Measurements from ENCODE around the gene CRYGN. TPM values are rescaled to one million over a fixed set of nuclear protein-coding genes. Genes with fewer than 3 reads are reported as not detected.

CRYGN gene
- total RNA-seq, 1 experiment from 2014 or later: not detected

DNA sequence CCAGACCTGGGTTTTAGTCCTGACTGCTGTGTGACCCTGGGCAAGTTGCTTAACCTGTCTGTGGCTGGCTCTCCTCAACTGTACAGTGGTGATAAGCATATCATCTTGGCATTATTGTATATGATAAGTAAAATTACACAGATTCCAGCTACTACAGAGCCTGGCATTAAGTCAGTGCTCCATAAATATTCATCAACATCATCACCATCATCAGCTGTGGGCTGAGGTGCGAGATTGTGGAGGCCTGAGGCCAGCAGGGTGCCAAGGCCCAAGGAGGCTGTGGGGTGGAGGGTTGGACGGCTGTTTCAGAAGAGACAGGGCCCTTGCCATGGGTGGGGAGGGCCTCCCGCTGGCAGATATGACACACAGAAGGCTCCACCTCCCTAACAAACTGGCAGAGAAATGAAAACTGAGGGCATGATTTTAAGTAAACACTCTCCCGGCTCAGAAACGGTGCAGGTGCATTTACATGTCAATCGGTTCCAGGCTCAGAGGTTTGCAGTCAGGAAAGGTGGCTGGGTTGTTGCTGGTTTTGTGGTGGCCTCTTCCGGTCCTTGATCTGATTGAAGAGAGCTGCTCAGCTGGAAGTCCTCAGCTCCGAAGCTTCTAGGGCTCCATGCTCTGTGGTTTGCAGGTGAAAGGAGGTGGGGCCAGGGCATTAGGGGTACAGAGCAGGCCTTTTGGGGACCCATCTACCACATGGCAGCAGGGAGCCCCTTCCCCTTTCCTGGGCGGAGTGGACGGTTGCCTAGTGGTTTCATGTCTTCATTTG lies 10.2 kb downstream of the CRYGN start:
- in situ Hi-C loops (cut with HindIII; ENCODE audit: low sequenced_read_pairs): no loop called here
- DNase-seq (ENCODE audit: low spot score): no peak

DNA sequence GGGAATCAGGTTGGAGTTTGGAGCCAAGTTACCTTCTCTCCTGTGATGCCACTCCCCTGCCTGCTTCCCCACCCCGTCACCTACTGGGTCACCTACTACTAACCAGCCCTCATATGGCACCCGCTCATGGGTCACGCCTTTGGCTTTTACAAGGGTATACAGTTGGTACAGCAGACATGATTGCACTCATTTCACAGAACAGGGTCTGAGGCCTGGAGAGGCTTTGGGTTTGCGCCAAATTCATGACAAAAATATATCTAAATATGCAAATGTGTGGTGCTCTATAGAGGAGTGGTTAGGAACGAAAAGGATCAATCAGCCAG lies 10.7 kb downstream of the CRYGN start:
- DNase-seq (ENCODE audit: low spot score): no peak
- in situ Hi-C loops (cut with HindIII; ENCODE audit: low sequenced_read_pairs): no loop called here

DNA sequence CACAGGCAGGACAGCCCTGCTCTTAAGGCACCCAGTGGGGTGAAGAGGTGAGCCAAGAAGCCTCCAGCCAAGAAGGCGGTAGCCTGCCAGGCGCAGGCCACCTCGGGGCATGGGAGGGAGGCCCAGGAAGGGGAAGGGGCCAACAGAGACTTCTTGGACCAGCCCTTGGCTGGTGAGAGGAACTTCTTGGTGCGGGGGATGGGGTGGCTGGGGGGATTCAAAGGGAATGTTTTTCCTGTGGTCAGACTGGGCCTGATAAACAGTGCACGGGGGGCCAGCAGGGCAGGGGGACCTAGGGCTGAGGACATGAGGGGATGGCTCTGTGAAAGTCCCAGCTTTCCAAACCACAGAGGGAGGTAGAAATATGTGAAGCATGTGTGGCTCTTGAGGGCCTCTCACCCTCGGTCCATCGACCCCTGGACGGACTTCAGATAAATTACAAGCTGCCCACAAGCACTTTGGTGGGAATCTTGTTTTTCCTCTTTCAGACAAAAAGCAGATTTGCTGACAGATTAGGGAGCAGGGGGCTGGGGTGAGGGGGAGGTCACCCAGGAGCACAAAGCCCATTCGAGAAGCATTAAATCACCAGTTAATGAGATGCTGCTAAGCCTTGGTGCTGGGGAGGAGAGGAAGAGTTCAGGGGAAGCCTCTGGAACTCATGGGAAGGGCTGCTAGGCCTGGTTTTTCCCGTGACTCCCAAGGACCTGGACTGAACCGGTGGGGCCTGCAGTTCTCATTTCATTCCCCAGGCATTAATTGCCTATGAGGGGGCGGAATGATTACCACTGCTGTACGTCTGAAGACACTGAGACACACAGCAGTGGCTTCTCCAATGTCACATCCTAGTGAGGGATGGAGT lies 11.3 kb downstream of the CRYGN start:
- in situ Hi-C loops (cut with HindIII; ENCODE audit: low sequenced_read_pairs): no loop called here
- DNase-seq (ENCODE audit: low spot score): no peak

DNA sequence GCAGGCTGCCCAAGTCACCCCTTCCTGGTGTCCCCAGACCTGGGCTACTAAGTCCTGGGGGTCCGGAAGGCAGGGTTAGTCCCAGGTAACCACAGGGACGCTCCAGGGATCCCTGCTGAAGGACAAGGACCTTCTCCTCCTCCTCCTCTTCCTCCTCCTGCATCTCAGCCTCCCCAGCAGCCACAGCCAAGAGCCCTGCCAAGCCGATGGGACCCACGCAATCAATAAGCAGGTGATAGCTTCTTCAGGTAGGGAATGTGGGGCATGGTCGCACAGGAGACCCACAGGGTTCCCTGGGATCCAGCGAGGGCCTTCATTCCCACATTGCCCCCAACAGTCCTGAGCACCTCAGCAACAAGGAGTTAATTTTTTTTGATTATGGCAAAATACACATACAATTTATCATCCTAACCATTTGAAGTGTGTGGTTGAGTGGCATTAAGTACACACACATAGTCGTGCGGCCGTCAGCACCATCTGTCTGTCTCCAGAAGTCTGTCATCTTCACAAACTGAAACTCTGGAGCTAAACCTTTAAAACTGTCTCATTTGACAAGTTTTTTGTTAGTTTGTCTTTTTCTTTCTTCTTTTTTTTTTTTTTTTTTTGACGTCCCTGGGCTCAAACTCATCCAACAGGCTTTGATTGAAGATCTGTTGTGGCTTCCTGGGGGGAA lies 12.1 kb downstream of the CRYGN start:
- in situ Hi-C loops (cut with HindIII; ENCODE audit: low sequenced_read_pairs): no loop called here
- DNase-seq (ENCODE audit: low spot score): no peak

DNA sequence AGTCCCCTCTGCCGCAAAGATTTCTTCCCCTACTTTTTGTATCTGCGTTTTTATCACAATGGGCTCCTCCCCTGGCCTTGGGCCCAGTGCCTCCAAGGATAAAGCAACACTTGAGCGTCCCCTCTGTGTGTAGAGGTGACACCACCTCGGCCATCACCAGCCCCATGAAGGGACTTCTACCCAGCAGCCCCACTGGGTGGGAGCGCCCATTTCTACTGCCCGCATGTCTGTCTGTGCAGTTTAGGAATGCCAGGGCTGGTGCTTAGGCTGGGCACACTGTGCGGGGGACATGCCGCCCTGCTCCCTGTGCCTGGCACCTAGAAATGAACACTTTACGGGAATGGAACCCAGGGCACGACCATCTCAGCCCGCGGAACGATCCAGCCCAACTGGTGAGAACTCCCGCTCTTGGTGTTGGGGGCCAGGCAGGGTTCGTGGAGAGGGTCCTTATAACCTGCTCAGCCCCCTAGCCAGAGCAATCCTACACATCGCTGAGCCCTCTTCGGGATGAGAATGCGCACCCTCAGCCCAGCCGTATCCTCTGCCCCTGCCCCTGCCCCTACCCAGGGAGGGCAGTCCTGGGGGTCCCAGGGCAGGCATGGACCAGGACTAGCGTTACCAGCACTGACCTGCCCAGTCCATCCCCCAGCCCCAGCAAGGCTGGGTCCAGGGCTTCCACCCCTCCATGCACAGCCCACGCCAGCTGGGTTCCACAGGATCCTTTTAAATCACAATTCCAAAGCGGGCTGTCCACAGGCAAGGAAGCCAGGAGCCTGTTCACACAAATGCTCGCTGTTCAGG lies 12.8 kb downstream of the CRYGN start:
- in situ Hi-C loops (cut with HindIII; ENCODE audit: low sequenced_read_pairs): no loop called here
- no peak for DNase-seq (ENCODE audit: low spot score)

DNA sequence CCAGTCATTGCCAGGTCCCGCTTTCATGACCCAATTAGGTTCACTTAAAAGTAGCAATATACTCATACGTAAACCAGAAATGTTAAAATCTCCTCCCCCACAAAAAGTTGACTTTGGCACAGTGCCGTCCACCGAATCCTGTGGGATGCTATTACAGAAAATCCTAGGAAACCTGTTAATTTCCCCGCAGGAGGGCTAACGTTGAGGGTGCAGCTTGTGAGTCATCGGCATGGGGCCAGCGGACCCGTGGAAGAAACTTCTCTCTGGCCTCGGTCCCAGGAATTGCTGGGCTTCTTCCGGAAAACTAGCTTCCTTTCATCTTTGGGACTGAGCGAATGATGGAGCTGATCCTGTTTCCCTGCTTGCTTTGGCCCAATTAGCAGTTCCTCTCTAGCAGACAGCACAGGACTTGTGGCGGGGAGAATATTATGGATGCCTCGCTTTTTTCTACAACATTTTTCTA lies 13.5 kb downstream of the CRYGN start:
- in situ Hi-C loops (cut with HindIII; ENCODE audit: low sequenced_read_pairs): no loop called here
- no peak for DNase-seq (ENCODE audit: low spot score)

DNA sequence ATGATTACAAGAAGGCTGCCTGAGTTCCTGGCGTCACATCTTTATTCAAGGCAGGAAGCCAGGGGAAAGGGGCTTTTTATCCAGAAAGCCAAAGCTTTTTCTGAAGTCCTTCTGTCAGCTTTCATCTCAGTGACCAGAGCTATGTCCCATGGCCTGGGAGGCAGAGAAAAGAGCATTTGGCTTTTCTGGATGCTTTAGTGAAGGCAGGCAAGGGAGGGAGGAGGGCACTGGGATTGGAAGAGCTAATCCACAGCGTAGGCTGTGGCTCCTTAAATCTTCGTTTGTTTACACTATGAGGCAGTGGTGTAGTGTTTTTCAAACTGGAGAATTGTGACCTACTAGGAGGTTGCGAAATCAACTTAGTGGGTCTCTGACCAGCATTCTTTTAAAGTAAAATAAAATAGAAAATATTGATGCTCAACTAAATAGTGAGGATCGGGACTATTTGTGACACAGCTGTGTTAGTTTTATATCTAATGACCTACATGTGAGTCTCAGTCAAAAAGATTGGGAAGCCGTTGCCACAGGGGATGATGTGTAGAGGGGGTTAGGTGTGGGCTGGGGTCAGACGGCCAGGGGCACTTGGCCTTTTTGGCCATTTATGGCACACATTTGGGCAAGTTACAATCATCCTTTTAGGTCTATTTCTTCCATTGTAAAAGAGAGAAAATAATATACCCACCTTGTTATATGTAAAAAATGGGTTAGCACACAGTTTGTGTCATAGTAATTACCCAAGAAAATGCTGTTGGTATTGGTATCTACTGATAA lies 14.1 kb downstream of the CRYGN start:
- DNase-seq (ENCODE audit: low spot score): no peak
- in situ Hi-C loops (cut with HindIII; ENCODE audit: low sequenced_read_pairs): no loop called here

DNA sequence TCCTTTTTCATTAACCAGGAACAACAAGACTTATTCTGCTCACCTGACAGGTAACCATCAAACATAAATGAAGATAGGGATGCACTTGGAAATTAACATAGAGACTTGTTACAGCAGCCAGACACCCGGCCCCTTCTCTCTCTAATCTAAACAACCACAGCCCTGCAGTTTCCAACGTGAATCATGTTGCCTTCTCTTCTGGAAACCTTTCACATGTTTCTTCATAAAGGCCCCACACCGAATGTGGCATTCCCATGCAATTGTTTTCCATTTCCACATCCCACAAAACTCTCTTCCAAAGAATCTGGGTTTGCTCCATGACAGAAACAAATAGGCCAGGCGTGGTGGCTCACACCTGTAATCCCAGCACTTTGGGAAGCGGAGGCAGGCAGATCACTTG lies 15.1 kb downstream of the CRYGN start:
- in situ Hi-C loops (cut with HindIII; ENCODE audit: low sequenced_read_pairs): no loop called here
- no peak for DNase-seq (ENCODE audit: low spot score)

DNA sequence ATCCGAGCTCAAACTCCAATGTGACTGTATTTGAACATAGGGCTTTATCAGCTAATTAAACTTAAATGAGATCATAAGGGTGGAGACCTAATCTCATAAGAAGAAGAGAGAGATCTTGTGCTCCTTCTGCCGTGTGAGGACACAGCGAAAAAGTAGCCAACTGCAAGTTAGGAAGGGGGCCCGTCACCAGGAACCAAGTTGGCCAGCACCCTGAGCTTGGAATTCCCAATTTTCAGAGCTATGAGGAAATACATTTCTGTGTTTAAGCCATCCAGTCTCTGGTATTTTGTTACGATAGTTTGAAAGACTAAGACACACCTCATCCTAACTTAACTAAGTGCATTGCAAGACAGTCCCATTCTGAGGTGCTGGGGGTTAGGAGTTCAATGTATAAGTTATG lies 16.0 kb downstream of the CRYGN start:
- in situ Hi-C loops (cut with HindIII; ENCODE audit: low sequenced_read_pairs): no loop called here
- no peak for DNase-seq (ENCODE audit: low spot score)

DNA sequence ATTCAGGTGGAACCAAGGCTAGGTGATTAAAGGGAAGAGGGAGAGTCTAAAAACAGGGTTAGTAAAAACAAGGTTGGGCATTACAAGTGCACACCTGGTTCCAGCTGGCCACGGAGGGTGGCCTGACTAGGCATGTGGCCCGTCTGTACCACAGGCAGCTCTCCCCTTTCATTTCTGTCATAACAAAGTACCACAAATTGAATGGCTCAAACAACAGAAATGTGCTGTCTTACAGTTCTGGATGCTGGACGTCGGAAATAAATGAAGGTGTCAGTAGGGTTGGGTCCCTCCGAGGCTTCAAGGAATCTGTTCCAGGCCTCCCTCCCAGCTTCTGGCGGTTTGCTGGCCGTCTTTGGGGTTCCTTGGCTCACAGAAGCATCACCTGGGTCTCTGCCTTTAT lies 16.7 kb downstream of the CRYGN start:
- no peak for DNase-seq (ENCODE audit: low spot score)
- in situ Hi-C loops (cut with HindIII; ENCODE audit: low sequenced_read_pairs): no loop called here

DNA sequence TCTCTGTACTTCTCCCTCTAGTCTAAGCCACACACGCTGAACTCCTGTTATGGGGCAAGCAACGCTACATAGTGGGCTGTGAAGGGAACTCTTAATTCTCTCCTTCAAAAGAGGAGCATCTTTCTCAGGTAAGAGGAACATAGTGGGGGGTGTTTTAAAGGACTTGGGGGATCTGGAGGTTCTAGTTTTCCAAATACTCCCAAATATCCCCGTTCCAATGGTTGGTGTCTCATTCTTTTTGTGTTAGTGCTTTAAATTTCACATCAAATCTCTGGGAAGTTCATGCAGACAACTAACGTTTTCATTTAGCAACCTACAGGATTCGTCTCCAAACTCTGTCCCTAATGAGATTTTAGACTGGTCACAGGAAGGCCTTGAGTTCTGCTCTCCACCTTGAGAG lies 17.7 kb downstream of the CRYGN start:
- DNase-seq (ENCODE audit: low spot score): no peak
- in situ Hi-C loops (cut with HindIII; ENCODE audit: low sequenced_read_pairs): no loop called here

DNA sequence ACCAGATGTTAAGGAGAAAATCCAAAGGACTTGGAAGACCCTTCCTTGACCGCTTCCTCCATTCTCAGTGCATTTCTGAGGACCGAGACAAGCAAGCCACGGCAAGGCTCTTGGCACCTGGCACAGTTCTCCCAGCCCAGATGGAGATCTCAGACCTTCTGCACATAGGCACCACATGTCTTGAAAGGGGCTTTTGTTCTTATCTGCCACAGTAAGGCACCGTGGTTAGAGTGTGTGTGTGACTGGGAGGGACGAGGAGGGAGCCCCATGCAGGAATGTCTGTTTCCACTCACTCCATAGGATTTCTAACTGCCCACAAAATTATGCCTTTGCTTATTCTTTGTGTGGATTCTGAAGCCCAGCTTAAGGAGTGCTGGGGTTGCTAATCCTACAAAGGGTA lies 19.8 kb downstream of the CRYGN start:
- in situ Hi-C loops (cut with HindIII; ENCODE audit: low sequenced_read_pairs): no loop called here
- no peak for DNase-seq (ENCODE audit: low spot score)

DNA sequence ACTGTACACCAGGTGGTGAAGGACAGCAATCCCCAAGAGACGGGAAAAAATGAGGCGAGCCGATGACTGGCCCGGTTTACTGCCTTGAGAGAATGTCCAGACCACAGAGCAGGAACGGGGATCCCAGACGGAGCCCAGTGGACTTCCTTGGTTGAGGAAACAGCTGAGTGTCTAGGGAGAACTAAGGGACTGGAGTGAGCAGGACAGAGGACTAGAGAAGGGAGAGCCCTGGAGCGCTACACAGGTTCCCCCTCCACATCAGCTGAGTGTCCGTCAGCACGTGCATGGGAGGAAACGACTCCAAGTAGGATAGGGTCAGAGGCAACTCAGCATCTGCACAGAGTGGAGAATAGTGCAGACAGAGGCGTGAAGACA lies 23.0 kb downstream of the CRYGN start:
- in situ Hi-C loops (cut with HindIII; ENCODE audit: low sequenced_read_pairs): no loop called here
- DNase-seq (ENCODE audit: low spot score): no peak

DNA sequence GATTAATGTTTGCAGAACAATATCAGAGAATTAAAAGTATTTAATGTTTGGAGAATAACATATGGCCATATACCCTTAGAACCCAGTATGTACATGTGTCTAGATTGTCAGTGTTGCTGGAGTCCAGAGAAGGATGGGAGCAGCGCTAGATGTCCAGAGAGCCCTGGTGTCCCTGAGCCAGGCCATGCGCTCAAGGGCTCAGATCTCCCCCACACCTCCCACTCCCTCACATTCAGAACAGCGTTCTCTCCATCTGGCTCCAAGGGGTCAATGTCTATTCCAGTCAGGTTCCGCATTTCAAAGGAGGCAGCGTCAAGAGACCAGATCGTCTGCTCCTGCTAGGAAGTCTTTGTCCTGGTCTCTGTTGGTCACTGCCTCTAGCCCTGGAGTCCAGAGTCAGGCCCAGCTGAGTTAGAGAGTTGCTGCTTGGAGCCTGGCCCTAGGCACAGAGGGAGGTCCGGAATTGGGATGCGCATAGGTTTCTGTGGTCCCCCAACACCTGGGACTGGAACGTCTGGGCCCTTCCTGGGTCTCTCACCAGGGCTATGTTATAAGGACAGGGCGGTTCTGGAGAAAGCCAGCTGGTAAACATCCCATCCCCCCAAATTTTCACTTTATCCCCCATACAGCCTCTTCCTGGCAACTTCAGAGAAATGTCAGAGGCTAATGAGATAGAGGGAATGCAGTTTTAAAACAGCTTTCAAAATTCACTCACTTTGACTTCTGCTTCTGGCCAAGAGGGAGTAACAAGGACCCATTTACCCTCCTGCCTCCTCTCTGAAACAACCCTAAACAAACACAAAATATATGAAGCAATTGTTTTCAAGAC lies 23.6 kb downstream of the CRYGN start:
- in situ Hi-C loops (cut with HindIII; ENCODE audit: low sequenced_read_pairs): no loop called here
- no peak for DNase-seq (ENCODE audit: low spot score)

DNA sequence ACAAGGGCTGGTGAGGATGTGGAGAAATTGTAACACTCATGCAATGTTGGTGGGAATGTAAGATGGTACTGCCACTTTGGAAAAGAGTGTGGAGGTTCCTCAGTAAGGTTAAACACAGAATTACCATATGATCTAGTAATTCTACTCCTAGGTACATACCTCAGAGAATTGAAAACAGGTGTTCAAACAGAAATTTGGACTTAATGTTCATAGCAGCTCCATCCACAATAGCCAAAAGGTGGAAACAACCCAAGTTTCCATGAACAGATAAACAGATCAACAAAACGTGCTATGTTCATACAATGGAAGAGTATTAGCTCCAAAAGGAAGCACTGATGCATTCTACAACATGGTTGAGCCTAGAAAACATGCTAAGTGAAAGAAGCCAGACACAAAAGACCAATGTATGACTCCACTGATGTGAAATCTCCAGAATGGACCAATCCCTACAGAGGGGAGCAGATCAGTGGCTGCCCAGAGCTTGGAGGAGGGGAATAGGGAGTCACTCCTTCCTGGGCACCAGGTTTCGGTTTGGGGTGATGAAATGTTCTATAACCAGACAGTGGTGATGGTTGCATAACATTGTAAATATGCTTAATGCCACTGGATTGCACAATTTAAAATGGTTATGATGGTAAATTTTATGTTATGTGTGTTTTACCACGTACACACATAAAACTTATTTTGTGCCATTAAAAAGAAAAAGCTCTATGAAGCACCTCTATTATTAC lies 24.4 kb downstream of the CRYGN start:
- DNase-seq (ENCODE audit: low spot score): no peak
- in situ Hi-C loops (cut with HindIII; ENCODE audit: low sequenced_read_pairs): no loop called here

DNA sequence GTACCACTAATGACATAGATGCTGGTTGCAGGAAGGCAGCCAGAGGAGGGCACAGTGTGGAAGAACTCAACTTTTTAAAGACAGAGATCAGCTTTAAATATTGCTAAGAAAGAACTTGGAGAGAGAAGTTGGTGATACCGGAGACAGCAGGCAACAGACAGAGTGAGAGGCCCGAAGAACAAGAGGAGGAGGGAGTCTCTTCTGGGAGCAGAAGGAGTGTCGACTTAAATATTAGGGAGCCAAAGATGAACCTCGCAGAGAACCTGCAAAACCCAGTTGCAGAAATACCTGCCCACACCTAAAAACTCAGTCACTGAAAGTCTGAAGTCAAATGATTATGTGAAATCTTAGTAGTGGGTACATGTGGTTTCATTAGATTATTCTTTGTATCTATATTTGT lies 26.7 kb downstream of the CRYGN start:
- no peak for DNase-seq (ENCODE audit: low spot score)
- in situ Hi-C loops (cut with HindIII; ENCODE audit: low sequenced_read_pairs): no loop called here

DNA sequence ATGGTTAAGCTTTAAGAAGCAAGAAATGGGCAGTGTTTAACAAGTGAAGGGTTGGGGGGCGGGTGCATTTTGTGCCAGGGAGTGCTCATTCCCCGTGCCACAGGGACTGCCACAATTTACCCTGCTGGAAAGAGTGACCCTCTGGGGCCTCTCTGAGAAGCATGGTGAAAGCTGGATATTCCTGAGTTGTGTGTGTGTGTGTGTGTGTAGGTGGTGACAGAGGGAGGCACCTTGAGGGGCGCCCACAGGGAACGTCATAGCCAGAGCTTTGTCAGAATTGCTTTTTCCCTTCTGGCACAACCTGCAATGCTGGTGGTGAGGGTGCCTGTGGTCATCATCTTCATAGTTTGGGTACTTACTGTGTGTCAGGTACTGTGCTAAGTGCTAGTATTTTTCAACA lies 27.6 kb downstream of the CRYGN start:
- in situ Hi-C loops (cut with HindIII; ENCODE audit: low sequenced_read_pairs): no loop called here

More for the DNA sequence above, 27.6 kb downstream of the CRYGN start:
- DNase-seq (ENCODE audit: low spot score): no peak
